GM23248 (cell line): Measurements from ENCODE around the gene HSF5. TPM values are rescaled to one million over a fixed set of nuclear protein-coding genes. Genes with fewer than 3 reads are reported as not detected.

Experiments
- DNase-seq: peaks from one replicate; pipeline ENCODE4 v3.0.0-alpha.2; 2015
- H2AFZ ChIP-seq: fragments of 200-600 bp; sonication (generic); 2 replicates; pipeline ENCODE4 v1.6.1; 2016; ENCODE audit warnings: antibody characterized with exemption
- H3F3A ChIP-seq: fragments of 200-600 bp; sonication (generic); 2 replicates; pipeline ENCODE4 v1.6.1; 2016; ENCODE audit warnings: mild to moderate bottlenecking, antibody characterized with exemption, mixed run types; ENCODE audit not compliant: insufficient read depth
- H3K27ac ChIP-seq: fragments of 200-600 bp; sonication (generic); 2 replicates; pipeline ENCODE4 v1.5.1; 2016; ENCODE audit warnings: mild to moderate bottlenecking
- H3K27me3 ChIP-seq: fragments of 200-600 bp; sonication (generic); replicated peaks from 2 replicates; pipeline ENCODE4 v1.6.1; 2016; ENCODE audit warnings: mild to moderate bottlenecking; ENCODE audit not compliant: insufficient read depth
- H3K36me3 ChIP-seq: fragments of 200-600 bp; sonication (generic); 2 replicates; pipeline ENCODE4 v1.6.1; 2016; ENCODE audit warnings: low read depth, mild to moderate bottlenecking
- H3K4me1 ChIP-seq: fragments of 200-600 bp; sonication (generic); 2 replicates; pipeline ENCODE4 v1.6.1; 2016; ENCODE audit warnings: mild to moderate bottlenecking; ENCODE audit not compliant: insufficient read depth
- H3K4me2 ChIP-seq: fragments of 200-600 bp; sonication (generic); one replicate; pipeline ENCODE4 v1.6.1; 2016; ENCODE audit warnings: mild to moderate bottlenecking; ENCODE audit not compliant: unreplicated experiment
- H3K4me3 ChIP-seq: fragments of 200-600 bp; sonication (generic); 2 replicates; pipeline ENCODE4 v1.5.1; 2016; ENCODE audit warnings: mild to moderate bottlenecking
- H3K79me2 ChIP-seq: fragments of 200-600 bp; sonication (generic); 2 replicates; pipeline ENCODE4 v1.6.1; 2016; ENCODE audit warnings: mild to moderate bottlenecking; ENCODE audit not compliant: insufficient read depth
- H3K9ac ChIP-seq: fragments of 200-600 bp; sonication (generic); 2 replicates; pipeline ENCODE4 v1.6.1; 2016; ENCODE audit warnings: mild to moderate bottlenecking
- H3K9me2 ChIP-seq: fragments of 200-600 bp; sonication (generic); 2 replicates; pipeline ENCODE4 v1.6.1; 2016; ENCODE audit warnings: mixed run types, mild to moderate bottlenecking, moderate library complexity; ENCODE audit not compliant: insufficient read depth
- H3K9me3 ChIP-seq: fragments of 200-600 bp; sonication (generic); one replicate; pipeline ENCODE4 v1.6.1; 2017; ENCODE audit warnings: low read depth
- H4K20me1 ChIP-seq: fragments of 200-600 bp; sonication (generic); 2 replicates; pipeline ENCODE4 v1.6.0; 2016; ENCODE audit not compliant: insufficient read depth
- EZH2 ChIP-seq: fragments of 200-600 bp; sonication (generic); IDR thresholded peaks from 2 replicates; pipeline ENCODE4 v1.6.1; 2018; ENCODE audit warnings: antibody characterized with exemption, mild to moderate bottlenecking; ENCODE audit not compliant: insufficient read depth, poor library complexity, severe bottlenecking
- EZH2phosphoT487 ChIP-seq: fragments of 200-600 bp; sonication (generic); IDR thresholded peaks from 2 replicates; pipeline ENCODE4 v1.6.1; 2018; ENCODE audit warnings: antibody characterized with exemption, moderate library complexity, mild to moderate bottlenecking, low read depth; ENCODE audit not compliant: insufficient read depth
- WGBS, 2 experiments: methylation state at CpG; one replicate each; pipeline ENCODE4 v1.1.6; 2015 to 2017; ENCODE audit warnings: low lambda C conversion rate in 2 of 2, low coverage in 1 of 2; ENCODE audit errors: missing lambda C conversion rate in 2 of 2; 5-methylcytosine and 5-hydroxymethylcytosine counted together
- in situ Hi-C: fragments of 300-500 bp; cut with MboI; formaldehyde crosslinking; loops from 2 replicates; pipeline ENCODE4 v1.15.0; 2020
- polyA plus RNA-seq: library from polyadenylated mRNA; unstranded; fragments of >200 nt; fragmentation: Nextera tagmentation; extraction: Ambion mirVana; gene quantifications from 2 replicates; pipeline ENCODE4 v1.2.1, GENCODE V29; 2016
- total RNA-seq: library from RNA; depleted of rRNA; stranded (reverse); fragments of >200 nt; shearing (Covaris generic); gene quantifications from 2 replicates; pipeline ENCODE4 v1.2.3, GENCODE V29; 2014

Gene HSF5
- total and polyA plus RNA-seq, 2 experiments from 2014 or later = not detected

GRCh38 chr17:58379511-58379824, 108.7 kb downstream of the HSF5 start:
- in situ Hi-C loops = no loop called here
- H3K27me3 ChIP-seq = peaks cover 1% of the 10 kb centered on the region; the same call in 1 of the 2 replicates
- TF ChIP-seq EZH2phosphoT487 = no peak
- TF ChIP-seq EZH2 = no peak

DNA sequence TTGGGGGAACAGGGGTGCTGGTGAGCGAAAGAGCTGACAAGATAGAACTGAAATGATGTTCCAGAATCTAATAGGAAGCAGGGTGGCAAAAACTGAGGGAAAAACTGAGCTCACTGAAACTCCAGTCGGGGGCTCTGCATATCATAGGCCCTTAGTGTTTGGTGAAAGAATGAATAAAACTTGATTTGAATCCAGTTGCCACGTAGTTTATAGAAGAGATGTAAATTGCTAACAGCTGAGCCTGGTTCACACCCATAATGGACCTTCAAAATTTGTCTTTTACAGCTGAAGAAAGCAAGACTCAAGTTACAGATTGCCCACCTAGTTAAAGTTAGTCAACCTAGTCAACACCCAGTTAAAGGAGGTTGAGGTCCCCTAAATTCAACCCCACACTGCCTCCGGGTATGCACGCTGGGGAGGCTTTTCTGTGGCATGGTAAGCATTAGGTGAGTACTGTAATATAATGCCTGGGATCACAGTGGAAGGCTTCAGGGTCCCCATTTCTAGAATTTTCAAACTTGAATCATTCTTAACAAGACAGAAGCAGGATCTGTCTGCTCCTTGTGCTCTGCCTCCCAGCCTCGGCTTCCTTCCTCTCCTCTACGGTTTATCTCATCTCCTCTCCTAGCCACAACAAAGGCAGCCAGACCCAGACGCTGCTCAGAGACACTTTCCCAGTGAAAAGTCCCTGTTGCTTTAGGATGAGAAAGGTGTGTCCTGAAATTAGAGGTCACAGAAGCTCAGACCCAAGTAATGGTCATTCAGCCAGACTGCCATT, 109.3 kb downstream of the HSF5 start:
- H3K27me3 ChIP-seq = no peaks in the 10 kb centered on the region; the same call in 1 of the 2 replicates
- WGBS, 2 experiments = 32 to 38% methylated on average over 8 of the region's 8 CpGs
- no peak overlapping the region for H3K4me2 ChIP-seq
- no peak for DNase-seq
- no peaks in the 10 kb centered on the region for H3K4me1 ChIP-seq
- no peaks in the 10 kb centered on the region for H4K20me1 ChIP-seq
- no peaks in the 10 kb centered on the region for H3K9me3 ChIP-seq
- no peak overlapping the region for H3K9ac ChIP-seq
- H3K36me3 ChIP-seq = no peaks in the 10 kb centered on the region
- in situ Hi-C loops = no loop called here
- no peak overlapping the region for H3K4me3 ChIP-seq
- no peak for TF ChIP-seq EZH2
- no peak for TF ChIP-seq EZH2phosphoT487
- H3K79me2 ChIP-seq = no peaks in the 10 kb centered on the region
- H3K27ac ChIP-seq = no peak overlapping the region
- no peaks in the 10 kb centered on the region for H3K9me2 ChIP-seq
- H2AFZ ChIP-seq = no peak overlapping the region
- H3F3A ChIP-seq = no peaks in the 10 kb centered on the region

More at GRCh38 chr17:58379511-58379824, 108.7 kb downstream of the HSF5 start:
- no peak overlapping the region for H2AFZ ChIP-seq
- no peak overlapping the region for H3K27ac ChIP-seq
- H3F3A ChIP-seq = no peaks in the 10 kb centered on the region
- no peak overlapping the region for H3K4me3 ChIP-seq
- no peak overlapping the region for H3K4me2 ChIP-seq
- H4K20me1 ChIP-seq = no peaks in the 10 kb centered on the region
- no peak for DNase-seq
- 29 to 31% methylated on average over 3 of the region's 3 CpGs for WGBS, 2 experiments
- H3K36me3 ChIP-seq = no peaks in the 10 kb centered on the region
- no peaks in the 10 kb centered on the region for H3K9me3 ChIP-seq
- no peak overlapping the region for H3K9ac ChIP-seq
- H3K4me1 ChIP-seq = no peaks in the 10 kb centered on the region
- no peaks in the 10 kb centered on the region for H3K79me2 ChIP-seq
- no peaks in the 10 kb centered on the region for H3K9me2 ChIP-seq

DNA sequence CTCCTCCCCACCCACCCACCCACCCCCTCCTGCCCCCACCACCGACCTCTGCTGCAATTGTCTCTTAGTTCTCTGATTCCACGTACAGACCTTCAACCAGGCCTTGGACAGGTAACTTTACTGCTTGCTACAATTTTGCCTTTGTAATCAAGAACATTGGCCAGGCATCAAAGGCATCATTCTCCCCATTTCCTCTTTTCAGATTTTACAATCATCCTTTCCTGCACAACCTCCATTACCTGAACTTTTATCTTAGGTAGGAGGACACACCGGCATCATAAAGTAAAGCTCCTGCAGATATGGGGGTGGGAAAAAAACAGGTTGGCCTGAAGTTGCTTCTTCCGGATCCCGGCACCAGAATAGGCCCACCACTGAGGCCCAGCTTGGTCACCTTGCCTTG, 110.5 kb downstream of the HSF5 start:
- Histone ChIP-seq H2AFZ (no peak overlapping the region), H3K36me3 (no peaks in the 10 kb centered on the region), H4K20me1 (no peaks in the 10 kb centered on the region), H3K27ac (no peak overlapping the region), H3K4me2 (no peak overlapping the region), H3K4me1 (no peaks in the 10 kb centered on the region), H3K79me2 (no peaks in the 10 kb centered on the region), H3K27me3 (no peaks in the 10 kb centered on the region; the same call in 1 of the 2 replicates), H3K9ac (no peak overlapping the region), H3K9me2 (no peaks in the 10 kb centered on the region), H3K4me3 (no peak overlapping the region), H3K9me3 (no peaks in the 10 kb centered on the region), H3F3A (no peaks in the 10 kb centered on the region)
- 55 to 62% methylated on average over 4 to 5 of the region's 5 CpGs for WGBS, 2 experiments
- in situ Hi-C loops = no loop called here
- no peak for DNase-seq
- TF ChIP-seq EZH2phosphoT487 (no peak), EZH2 (no peak)

- no peaks in the 10 kb centered on the region for H3K9me2 ChIP-seq
- no peaks in the 10 kb centered on the region for H3K79me2 ChIP-seq
- H3K4me3 ChIP-seq = no peak overlapping the region
- no peaks in the 10 kb centered on the region for H3F3A ChIP-seq
- no peak for DNase-seq
- in situ Hi-C loops = no loop called here
- H3K36me3 ChIP-seq = no peaks in the 10 kb centered on the region
- TF ChIP-seq EZH2phosphoT487 (no peak), EZH2 (no peak)
- H3K4me2 ChIP-seq = no peak overlapping the region
- H3K9ac ChIP-seq = no peak overlapping the region
- no peaks in the 10 kb centered on the region; the same call in 1 of the 2 replicates for H3K27me3 ChIP-seq
- H2AFZ ChIP-seq = no peak overlapping the region
- no peak overlapping the region for H3K27ac ChIP-seq
- WGBS, 2 experiments = 39 to 54% methylated on average over 3 of the region's 3 CpGs
- H3K9me3 ChIP-seq = no peaks in the 10 kb centered on the region
- no peaks in the 10 kb centered on the region for H4K20me1 ChIP-seq
- no peaks in the 10 kb centered on the region for H3K4me1 ChIP-seq
Measured at GRCh38 chr17:58377093-58377601, 111.1 kb downstream of the HSF5 start.
